HG03457 (cell line): ENCODE measurements around the gene KRT82.
A peak's percentile ranks its signal among the peaks of the same experiment; 100 is the strongest.

Experiments used
- ATAC-seq: cut with Tn5 transposase; IDR thresholded peaks from one replicate; pipeline ENCODE4 v1.9.1; 2021; ENCODE audit warnings: moderate number of reproducible peaks; ENCODE audit not compliant: unreplicated experiment

KRT82 gene

DNA sequence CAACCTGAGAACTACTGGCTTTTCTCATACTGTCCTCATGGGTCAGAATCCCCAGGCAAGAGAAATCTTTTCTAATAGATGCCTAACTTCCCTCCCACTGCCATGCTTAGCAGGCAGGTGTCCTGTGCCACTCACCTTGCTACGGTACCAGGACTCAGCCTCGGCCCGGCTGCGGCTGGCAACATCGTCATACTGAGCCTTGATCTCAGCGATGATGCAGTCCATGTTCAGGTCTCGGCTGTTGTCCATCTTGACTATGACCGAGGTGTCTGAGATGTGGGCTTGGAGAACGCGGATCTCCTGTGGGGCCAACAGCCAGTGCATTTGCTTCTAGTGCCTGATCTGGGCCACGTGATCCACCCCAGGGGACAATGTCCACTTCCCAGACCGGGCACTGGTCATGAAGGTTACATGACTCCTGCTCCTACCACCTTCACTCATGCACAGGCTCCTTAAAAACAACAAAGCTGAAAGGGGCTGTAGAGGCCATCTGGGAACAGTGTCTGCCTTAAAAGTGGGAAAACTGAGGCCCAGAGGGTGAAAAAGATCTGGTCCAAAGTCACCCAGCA lies 42.9 kb downstream of the KRT82 start:
- no peak for ATAC-seq

DNA sequence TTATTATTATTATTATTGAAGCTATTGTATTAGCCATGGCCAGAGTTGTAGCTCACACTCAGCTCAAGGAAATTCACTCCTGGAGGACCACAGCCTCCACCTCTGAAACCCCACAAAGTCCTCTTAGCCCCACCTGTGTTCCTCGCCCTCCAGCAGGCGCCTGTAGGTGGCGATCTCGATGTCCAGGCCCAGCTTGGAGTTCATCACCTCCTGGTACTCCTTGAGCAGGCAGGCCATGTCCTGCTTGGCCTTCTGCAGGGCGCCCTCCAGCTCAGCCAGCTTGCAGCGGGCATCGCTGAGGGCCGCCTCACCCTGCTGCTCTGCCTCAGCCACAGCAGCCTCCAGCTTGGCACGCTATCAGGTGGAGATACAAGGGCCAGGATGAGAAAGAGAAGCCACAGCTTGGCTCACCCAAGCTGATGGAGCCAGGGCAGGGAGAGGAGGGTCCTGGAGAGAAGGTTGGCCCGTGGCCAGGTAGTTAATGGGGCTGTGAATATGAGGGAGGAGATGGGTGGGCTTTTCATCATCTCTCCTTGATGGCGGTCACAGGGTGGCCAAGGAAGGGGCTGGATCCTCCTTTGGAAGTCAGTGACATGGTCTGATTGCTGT lies 43.9 kb downstream of the KRT82 start:
- no peak for ATAC-seq

DNA sequence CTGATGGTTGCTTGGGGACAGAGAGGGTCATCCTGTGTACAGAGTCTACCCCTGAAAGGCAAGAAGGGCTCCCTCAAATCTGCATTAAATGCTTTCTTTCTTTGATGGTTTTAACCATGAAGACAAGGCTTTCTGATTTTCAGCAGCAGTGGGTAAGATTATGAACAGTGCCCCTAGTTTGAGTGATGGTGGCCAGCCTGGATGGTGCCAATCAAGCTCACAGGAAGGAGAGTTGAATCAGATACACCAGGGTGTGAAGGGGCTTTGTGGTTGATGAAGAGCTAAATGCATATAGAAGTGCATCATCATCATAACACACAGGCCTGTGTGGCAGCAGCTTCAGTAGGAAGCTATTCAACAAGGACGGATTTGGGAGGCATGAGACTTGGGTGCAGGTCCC lies 44.6 kb downstream of the KRT82 start:
- no peak for ATAC-seq

DNA sequence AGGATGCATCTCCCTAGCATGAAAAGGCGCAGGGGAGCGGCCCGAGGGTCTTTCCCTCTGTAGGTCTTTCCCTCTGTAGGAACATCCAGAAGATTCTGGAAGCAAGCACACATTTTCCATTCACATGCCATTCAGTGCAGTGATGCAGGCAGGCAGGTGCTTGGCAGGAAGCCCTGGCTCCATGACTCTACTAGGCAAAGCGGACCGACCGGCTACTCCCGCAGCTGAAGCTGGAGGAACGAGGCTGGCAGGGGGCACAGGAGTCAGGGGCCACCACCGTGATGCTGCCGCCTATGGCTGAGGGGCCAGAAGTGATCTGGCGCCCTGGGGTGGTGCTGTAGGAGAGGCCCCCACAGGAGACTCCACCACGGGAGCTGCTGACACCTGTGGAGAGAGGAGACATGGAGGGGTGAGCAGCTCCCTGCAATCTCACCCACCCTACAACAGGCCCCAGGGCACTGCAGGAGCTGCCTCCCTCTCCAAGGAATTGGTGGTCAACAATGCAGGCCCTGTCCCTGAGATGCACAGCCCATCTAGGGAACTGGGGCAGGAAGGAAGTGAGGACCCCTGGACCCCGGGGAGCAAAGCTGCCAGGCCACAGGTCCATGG lies 45.4 kb downstream of the KRT82 start:
- no peak for ATAC-seq

DNA sequence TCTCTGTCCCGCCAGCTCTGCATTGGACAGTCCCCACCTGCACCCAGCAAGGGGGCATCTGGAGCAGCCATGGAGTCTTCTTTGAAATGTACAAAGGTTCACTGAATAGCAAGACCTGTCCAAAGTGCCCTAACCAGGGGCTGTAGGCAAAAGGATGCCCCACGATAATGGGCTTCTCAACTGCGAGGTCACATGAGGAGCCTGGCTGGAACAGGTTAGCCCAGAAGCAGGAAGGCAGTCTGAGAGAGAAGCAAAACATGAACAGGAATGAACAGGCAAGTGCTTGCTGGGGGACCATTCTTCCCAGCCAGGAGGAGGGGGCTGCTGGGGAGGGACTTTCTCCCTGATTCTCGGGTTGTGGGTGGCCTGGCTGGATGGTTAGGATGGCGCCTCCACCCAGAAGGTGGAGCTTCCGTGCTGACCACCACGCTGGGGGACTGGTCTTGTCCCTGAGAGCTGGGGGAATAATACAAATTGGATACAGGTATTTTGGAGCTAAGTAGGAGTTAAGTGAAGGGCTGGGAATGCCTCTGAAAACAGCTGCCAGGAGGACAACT lies 46.0 kb downstream of the KRT82 start:
- no peak for ATAC-seq

DNA sequence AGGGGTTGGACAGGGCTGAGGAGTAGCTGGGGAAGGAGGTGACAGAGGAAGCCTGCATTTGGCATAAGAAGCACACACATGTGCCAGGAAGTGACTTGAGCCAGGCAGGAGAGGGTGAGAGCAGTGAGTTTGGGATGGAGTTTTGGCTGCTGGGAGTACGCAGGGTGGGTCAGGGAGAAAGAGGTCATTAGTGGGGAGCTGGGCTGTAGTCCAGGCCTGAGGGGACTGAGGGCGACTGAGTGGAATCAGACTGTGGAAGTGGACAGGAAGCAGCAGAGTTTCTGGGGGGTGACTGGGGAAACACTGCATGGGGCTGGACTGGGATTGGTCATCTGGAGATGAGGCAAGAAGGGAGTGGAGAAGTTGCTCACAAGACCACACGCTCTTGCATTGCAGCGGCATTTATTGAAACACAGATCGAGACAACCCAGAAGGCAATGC lies 46.5 kb downstream of the KRT82 start:
- no peak for ATAC-seq

DNA sequence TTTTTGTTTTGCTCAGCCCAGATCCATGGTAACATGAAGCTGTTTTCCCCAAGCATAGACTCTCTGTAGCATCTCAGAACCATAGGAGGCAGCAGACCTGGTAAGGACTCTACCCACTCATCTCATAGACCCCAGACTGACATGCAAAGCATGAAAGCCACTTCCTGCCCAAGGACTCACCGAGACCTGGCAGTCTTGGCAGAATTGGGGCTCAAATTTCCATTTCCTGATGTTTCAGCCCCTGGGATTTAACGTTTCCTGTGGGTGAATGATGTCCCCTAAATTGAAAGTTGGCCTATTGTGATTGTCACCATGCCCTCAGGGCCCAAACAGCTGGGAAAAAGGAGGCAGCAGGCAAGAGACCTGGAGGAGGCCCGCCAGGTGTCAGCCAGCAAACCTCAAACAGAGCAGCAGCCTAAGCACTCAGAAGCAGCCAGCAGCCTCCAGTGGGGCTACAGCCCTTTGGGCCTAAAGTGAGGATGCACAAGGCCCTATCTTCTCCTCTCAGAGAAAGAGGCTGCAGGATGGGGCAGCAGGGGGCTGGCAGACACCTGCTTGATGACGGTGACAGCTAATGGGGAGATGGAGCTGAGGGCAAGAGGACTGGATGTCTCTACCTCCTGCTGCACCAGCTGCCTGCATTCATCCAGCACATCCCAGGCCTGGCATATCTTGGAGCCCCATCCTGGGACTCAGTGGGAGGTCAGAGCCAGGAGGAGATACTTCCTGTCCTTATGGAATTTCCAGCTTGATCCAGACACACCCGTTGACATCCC lies 47.4 kb downstream of the KRT82 start:
- peak; percentile 65 for ATAC-seq

DNA sequence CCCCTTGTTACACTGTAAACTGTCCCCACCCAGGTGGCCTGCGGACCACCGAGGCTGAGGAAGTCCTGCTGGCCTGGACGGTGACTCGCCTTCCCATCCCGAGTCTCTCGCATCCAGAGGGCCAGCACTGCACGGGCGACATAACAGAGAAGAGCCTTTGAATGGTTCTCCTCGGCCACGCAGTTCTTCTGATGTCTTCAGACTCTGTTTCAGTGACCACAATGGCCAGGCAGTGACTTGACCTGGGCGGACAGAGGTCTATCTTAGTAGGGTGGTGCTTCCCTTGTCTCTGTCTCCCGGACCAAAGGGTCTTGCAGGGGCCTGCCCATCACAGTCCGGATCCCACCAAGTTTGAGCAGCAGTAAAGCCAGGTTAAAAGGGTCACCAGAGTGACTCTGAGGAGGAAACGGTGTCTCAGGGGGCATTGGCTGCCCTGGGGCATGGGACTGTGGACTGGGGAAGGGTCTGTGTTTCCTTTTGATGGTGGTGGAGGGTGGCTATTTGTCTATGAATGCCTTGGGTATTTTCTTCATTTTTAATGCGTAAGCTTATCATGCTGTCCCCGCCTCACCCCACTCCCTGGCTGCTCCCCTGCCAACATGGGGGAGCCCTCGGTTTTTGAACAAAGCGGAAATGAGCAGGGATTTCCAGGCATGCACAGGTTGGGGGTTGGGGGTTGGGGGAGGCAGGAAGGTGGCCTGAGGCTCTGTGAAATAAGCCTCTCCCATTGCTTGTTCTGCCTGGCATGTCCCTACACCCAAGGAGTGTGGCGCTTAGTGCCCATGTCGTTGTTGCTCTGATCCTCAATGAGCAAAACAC lies 49.2 kb downstream of the KRT82 start:
- ATAC-seq = no peak

DNA sequence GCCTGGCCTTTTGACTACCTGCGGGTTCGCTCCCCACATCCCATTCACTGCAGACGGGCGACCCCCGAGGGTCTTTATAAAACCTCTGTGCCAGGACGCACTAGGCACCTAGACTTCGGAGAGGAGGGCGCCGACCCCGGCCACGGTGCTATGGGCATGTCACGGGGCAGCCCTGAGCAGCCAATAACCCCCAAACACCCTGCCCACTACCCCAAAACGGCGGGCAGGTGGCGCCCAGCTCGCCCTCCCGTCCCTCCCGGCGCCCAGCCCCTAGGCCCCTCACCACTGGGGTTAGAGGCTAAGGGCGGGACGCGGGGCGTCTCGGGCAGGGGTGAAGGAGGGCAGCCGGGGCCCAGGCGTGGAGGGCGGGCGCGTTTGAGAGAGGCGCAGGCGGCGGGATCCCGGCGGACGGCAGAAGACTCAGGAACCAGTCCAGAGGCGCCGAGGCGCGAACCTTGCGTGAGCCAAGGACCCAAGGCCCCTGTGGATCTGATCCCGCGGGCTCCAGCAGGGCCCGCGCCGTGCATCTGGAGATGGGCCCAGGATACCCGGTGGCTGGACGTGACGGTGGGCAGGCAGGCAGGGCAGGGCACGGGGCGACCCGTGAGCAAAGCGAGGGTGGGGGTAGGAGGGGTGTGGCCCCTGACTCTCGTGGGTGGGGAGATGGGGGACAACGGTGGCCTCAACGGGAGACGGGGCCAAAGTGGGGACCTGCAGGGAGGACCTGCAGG lies 49.9 kb downstream of the KRT82 start:
- ATAC-seq = no peak

DNA sequence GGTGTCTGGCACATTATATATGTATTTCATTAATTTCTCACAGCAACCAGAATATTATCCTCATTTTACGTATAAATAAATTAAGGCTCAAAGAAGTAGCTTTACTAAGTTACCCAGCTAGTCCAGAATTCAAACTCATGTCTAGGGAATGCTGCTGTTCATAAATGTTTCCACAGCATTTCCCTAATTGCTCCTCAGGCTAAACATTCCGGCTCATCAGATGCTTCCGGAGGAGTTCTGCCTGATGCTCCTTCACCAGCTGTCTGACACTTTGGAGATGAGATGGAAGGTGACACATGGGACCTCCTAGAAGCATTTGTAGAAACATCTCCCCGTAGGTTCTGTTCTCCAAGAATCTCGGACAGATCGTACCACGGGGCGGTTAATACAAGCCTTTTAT lies 51.0 kb downstream of the KRT82 start:
- no peak for ATAC-seq

DNA sequence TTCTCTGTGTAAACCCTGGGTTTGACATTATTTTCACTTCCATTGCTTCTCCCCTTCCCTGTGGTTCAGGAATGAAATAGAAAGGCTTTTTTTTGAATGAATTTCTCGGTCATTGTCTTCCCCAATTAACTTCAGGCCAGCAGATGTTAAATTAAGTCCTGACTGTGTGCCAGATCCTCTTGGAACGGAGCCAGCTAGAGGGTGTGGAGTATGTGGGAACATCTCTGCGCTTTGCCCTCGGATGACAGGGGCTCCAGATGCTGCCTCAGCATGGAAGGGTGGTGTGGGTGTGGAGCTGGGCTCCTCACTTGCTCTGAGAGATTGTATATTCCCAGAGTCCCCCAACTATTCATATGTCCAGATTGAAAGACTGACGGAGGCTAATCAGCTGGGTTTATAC lies 51.9 kb downstream of the KRT82 start:
- no peak for ATAC-seq

DNA sequence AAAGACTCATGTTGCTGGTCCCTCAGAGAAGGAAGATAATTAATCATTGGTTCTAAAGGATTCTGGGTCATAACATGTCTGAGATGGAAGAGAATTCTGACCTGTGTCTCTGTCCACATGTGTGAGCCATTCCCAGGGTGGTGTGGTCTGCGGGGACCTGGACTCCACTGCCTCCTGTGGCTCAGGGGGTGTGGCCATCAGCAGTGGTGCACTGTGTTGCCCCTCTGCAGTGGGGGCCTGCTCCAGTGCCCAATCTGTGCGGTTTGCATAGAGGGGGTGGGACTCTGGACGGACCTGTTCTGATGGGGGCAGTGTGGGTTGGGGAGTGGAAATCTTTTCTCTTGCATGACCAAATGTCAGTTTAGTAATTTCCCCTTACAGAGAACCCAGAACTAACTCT lies 52.4 kb downstream of the KRT82 start:
- no peak for ATAC-seq

DNA sequence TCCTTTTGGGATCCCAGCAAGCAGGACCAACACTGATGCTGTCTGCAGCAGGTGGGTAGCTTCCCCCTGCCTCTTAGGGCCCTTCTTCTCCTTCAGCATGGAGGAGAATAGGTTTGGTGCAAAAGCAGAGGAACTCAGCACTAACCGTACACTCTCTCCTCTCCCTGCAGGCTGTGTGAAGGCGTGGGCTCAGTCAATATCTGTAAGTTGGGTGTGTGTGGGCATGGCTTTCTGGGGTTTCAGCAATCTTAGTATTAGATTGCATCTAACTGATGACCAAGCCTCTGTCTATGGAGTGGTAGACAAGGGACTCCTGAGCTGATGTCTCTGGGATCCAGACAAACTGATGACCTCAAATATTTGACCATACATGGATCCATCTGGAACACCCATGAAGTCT lies 53.2 kb downstream of the KRT82 start:
- no peak for ATAC-seq

DNA sequence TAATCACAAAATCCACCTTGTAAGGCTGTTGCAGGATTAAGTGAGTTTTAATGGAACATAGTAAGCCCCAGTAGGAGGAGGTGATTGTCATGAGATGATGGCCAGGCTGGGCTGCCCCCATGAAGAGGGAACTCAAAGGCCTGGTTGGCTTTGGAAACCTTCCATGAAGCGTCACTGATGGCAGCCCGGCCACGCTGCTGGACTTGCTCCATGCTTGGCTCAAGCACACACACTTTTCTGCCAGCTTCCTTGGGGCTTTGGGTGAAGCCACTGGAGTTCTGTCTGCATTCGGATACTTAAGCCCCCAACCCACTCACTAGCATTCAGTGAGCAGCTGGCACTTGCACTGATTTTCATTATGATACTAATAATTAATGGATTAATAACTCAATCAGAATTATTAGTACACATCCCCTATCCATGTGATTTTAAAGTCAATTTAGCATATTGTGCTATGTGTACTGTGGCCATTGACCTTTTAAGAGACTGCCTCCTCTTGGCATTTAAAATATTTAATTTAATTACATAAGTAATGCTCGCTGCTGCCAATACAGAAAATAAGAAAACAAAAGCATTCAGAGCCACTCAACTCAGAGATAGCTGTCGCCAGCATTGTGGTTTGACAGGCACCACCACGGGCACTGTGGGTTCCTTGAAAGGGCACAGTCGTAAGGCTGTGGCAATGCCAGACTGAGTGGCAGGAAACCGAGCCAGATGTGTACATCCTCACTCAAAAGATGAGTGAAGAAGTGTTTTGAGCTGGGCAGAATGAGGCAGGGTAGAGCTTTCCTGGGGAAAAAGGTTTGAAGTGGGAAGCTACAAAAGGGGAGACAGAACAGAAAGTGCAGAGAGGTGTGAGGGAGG lies 54.7 kb downstream of the KRT82 start:
- no peak for ATAC-seq

DNA sequence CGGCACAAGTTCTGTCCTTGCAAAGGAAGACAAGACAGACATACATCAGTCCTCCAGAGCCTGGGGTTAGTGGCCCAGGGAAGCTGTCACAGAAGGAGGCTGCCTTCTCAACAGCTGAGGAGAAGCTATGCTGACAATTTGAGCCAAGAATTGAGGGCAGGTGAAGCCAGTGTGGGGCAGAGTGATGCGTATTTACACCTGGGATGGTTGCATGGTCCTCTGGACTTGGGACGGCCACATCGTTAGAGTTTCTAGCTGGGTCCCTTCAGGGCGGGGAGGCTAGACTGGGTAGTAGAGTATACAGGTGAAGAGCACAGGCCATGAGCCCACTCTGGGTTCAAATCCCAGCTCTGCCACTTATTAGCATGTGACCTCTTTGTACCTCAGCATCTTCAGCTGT lies 55.3 kb downstream of the KRT82 start:
- ATAC-seq = no peak

DNA sequence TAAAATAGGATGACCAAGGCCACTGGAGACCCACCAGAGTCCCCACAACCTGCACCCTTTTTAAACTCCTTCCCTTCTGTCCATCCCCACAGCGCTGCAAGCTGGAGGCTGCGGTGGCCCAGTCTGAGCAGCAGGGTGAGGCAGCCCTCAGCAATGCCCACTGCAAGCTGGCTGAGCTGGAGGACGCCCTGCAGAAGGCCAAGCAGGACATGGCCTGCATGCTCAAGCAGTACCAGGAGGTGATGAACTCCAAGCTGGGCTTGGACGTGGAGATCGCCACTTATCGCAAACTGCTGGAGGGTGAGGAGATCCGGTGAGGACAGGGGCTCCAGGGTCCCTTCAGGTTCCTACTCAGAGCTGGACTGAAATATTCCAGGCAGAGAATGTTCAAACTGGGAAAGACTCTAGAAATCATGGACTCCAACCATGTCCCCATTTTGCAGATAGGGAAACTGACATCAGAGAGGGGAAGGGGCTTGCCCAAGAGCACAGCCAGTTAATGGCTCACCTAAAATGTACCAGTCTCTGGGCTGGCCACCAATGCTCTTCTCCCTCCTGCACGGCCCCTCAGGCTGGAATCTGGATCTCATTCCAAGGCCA lies 56.0 kb downstream of the KRT82 start:
- ATAC-seq = no peak

DNA sequence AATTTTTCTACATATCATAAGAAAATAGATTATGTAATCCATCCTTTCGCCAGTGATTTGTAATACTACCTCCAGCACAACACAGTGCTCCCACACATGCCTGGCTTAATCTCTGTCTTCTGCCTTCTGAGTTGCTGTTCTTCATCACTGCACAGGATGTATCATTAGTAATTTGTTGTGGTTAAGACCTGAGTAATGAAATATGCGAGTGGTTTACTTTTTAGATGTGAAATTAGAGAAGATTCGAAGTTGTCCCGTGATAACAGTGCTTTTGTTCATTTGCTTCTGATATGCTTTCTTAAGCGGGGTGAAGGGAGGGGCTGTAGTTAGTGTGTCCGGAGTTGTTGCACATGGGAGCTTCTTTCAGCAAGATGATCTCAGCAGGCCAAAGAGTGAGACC lies 56.9 kb downstream of the KRT82 start:
- ATAC-seq = no peak

DNA sequence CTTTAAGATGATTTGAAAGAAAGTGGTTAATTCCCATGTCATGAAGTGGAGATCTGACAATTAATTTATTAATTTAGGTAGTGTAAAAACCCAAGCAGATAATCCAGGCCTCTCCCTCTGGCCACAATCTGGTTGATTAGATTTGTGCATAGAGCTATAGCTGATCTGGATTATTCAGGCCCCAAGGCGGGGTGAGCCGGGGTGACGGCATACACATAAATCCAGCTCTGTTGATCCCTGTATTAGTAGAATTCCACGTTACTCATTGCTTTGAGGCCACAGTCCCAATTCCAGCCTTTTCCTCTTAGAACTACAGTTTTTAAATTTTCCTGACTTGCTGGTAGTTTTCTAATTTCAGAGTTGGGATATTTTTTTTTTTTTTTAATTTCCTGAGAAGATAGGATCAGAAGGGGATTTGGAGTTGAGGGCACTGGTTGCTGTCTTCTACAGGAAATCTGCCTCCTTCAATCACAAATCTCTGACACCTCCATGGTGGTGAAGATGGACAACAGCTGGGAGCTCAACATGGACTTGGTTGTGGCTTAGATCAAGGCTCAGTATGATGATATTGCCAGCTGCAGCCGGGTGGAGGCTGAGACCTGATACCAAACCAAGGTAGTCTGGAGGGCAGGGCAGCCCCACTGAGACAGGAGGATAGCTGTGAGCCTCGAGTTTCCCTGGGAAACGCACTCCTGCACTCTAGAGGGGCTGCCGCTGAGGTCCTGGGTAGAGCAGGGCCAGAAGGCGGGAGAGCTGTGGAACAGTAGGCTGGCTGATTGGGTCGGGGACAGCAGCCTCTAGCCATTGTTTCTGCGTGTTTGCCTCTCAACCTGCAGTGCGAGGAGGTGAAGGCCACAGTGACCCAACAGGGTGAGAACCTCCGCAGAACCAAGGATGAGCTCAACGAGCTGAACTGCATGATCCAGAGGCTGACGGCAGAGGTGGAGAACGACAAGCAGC lies 58.3 kb downstream of the KRT82 start:
- no peak for ATAC-seq
